HG03457 (cell line): ENCODE results near the gene PFDN4.
A peak's percentile ranks its signal among the peaks of the same experiment; 100 is the strongest.

Experiments used
- ATAC-seq: cut with Tn5 transposase; IDR thresholded peaks from one replicate; pipeline ENCODE4 v1.9.1; 2021; ENCODE audit warnings: moderate number of reproducible peaks; ENCODE audit not compliant: unreplicated experiment

PFDN4 gene

GRCh38 chr20:54200487-54201267, 7.2 kb upstream of the PFDN4 start:
- ATAC-seq, result no peak

GRCh38 chr20:54201268-54201846, 6.5 kb upstream of the PFDN4 start:
- no peak for ATAC-seq

GRCh38 chr20:54203281-54203680, 4.6 kb upstream of the PFDN4 start:
- ATAC-seq, result no peak

GRCh38 chr20:54204063-54204462, 3.8 kb upstream of the PFDN4 start:
- ATAC-seq, result no peak

- no peak for ATAC-seq
These were observed 3.4 kb upstream of the PFDN4 start for GRCh38 chr20:54204481-54204880.

GRCh38 chr20:54205450-54205849, 2.4 kb upstream of the PFDN4 start:
- no peak for ATAC-seq

- ATAC-seq, result no peak
These were observed 689 bp upstream of the PFDN4 start for GRCh38 chr20:54207053-54207742.

- ATAC-seq, result peak; percentile 8
These were observed 775 bp downstream of the PFDN4 start for GRCh38 chr20:54208548-54209176.

- no peak for ATAC-seq
These were observed 1.4 kb downstream of the PFDN4 start for GRCh38 chr20:54209216-54209813.

- ATAC-seq, result no peak
These were observed 4.3 kb downstream of the PFDN4 start for GRCh38 chr20:54212226-54212625.

GRCh38 chr20:54212871-54213270, 5.0 kb downstream of the PFDN4 start:
- ATAC-seq, result no peak

GRCh38 chr20:54214566-54214965, 6.7 kb downstream of the PFDN4 start:
- no peak for ATAC-seq

GRCh38 chr20:54215157-54215789, 7.4 kb downstream of the PFDN4 start:
- ATAC-seq, result no peak

- no peak for ATAC-seq
These were observed 9.9 kb downstream of the PFDN4 start for GRCh38 chr20:54217762-54218161.

GRCh38 chr20:54218470-54218869, 10.6 kb downstream of the PFDN4 start:
- no peak for ATAC-seq

- ATAC-seq, result no peak
These were observed 12.0 kb downstream of the PFDN4 start for GRCh38 chr20:54219751-54220426.

GRCh38 chr20:54220722-54221121, 12.8 kb downstream of the PFDN4 start:
- ATAC-seq, result no peak

GRCh38 chr20:54221353-54221752, 13.5 kb downstream of the PFDN4 start:
- no peak for ATAC-seq

- ATAC-seq, result no peak
These were observed 14.4 kb downstream of the PFDN4 start for GRCh38 chr20:54221996-54222890.
